ENCODE measurements around the gene CLDN25.
"Not testable (repeated sequence)": the region's sequence is repeated elsewhere in the genome, so short reads cannot be mapped to it uniquely, and the experiment has no call there.

Gene CLDN25

GRCh38 chr11:113781682-113782081 is 2.1 kb downstream of the CLDN25 start:
- TF ChIP-seq CTCF (IDR thresholded peaks at IDR 0.05; ENCODE audit: insufficient read depth, missing control alignments), result no peak
- DNase-seq (ENCODE audit: insufficient read length, low spot score) (no peak), FAIRE-seq (no peak)

- no peak for TF ChIP-seq CTCF (IDR thresholded peaks at IDR 0.05; ENCODE audit: insufficient read depth, missing control alignments)
- DNase-seq (ENCODE audit: insufficient read length, low spot score) (no peak), FAIRE-seq (no peak)
Observed at GRCh38 chr11:113782134-113782533, 2.5 kb downstream of the CLDN25 start.

GRCh38 chr11:113789016-113789415 is 9.4 kb downstream of the CLDN25 start:
- not testable (repeated sequence) for FAIRE-seq; DNase-seq (ENCODE audit: insufficient read length, low spot score)

GRCh38 chr11:113789675-113790320 is 10.2 kb downstream of the CLDN25 start:
- DNase-seq (ENCODE audit: insufficient read length, low spot score), result no peak
- no peak for FAIRE-seq
- TF ChIP-seq CTCF (IDR thresholded peaks at IDR 0.05; ENCODE audit: insufficient read depth, missing control alignments), result no peak

GRCh38 chr11:113796663-113797259 is 17.2 kb downstream of the CLDN25 start:
- FAIRE-seq (peak; percentile 53), DNase-seq (ENCODE audit: insufficient read length, low spot score) (no peak)
- TF ChIP-seq CTCF (IDR thresholded peaks at IDR 0.05; ENCODE audit: insufficient read depth, missing control alignments), result peak; percentile 50

- FAIRE-seq, result no peak
- no peak for TF ChIP-seq CTCF (IDR thresholded peaks at IDR 0.05; ENCODE audit: insufficient read depth, missing control alignments)
- no peak for DNase-seq (ENCODE audit: insufficient read length, low spot score)
Observed at GRCh38 chr11:113802621-113803020, 23.0 kb downstream of the CLDN25 start.

- FAIRE-seq, result no peak
- DNase-seq (ENCODE audit: insufficient read length, low spot score), result no peak
- no peak for TF ChIP-seq CTCF (IDR thresholded peaks at IDR 0.05; ENCODE audit: insufficient read depth, missing control alignments)
Observed at GRCh38 chr11:113805640-113806039, 26.0 kb downstream of the CLDN25 start.
